NB4 (cell line): ENCODE results near the gene ZFAND3.
"Not testable (repeated sequence)": the region's sequence is repeated elsewhere in the genome, so short reads cannot be mapped to it uniquely, and the experiment has no call there.

Experiments
- DNase-seq: peaks from one replicate; pipeline ENCODE4 v3.0.0; 2010; ENCODE audit warnings: low read depth
- H3K4me3 ChIP-seq: one replicate; pipeline ENCODE4 v1.5.1; 2011; ENCODE audit warnings: mild to moderate bottlenecking, low read depth, low read length, moderate library complexity
- CTCF ChIP-seq: IDR thresholded peaks from one replicate; pipeline ENCODE4 v1.5.1; 2012; ENCODE audit warnings: low read depth, low read length
- MAX ChIP-seq: IDR thresholded peaks from 2 replicates; pipeline ENCODE4 v1.6.1; 2011; ENCODE audit warnings: low read depth, low read length
- MYC ChIP-seq: IDR thresholded peaks from 2 replicates; pipeline ENCODE4 v1.6.1; 2011; ENCODE audit warnings: low read depth, low read length
- POLR2A ChIP-seq: IDR thresholded peaks from 2 replicates; pipeline ENCODE4 v1.6.1; 2011; ENCODE audit warnings: mild to moderate bottlenecking; ENCODE audit not compliant: insufficient read length; ENCODE audit errors: extremely low read depth

Gene ZFAND3

GRCh38 chr6:37954791-37955190 is 135.3 kb downstream of the ZFAND3 start:
- no peak for DNase-seq
- TF ChIP-seq POLR2A (no peak), MYC (no peak), CTCF (no peak), MAX (no peak)
- no peak overlapping the region for H3K4me3 ChIP-seq

GRCh38 chr6:37956711-37957275 is 137.3 kb downstream of the ZFAND3 start:
- no peak for TF ChIP-seq POLR2A
- no peak for TF ChIP-seq MAX
- TF ChIP-seq CTCF = no peak
- TF ChIP-seq MYC = no peak
- no peak for DNase-seq
- no peak overlapping the region for H3K4me3 ChIP-seq

GRCh38 chr6:37959061-37959460 is 139.5 kb downstream of the ZFAND3 start:
- no peak for DNase-seq
- no peak overlapping the region for H3K4me3 ChIP-seq
- TF ChIP-seq CTCF = no peak
- TF ChIP-seq MYC = no peak
- TF ChIP-seq MAX = no peak
- TF ChIP-seq POLR2A = no peak

- TF ChIP-seq POLR2A (no peak), MAX (no peak), CTCF (no peak), MYC (no peak)
- DNase-seq = no peak
- H3K4me3 ChIP-seq = no peak overlapping the region
These were observed 140.8 kb downstream of the ZFAND3 start for GRCh38 chr6:37960139-37960935.

- not testable (repeated sequence) for H3K4me3 ChIP-seq, DNase-seq
These were observed 143.1 kb downstream of the ZFAND3 start for GRCh38 chr6:37962481-37963080.

GRCh38 chr6:37965964-37966676 is 146.6 kb downstream of the ZFAND3 start:
- no peak for DNase-seq
- no peak overlapping the region for H3K4me3 ChIP-seq
- no peak for TF ChIP-seq MAX
- no peak for TF ChIP-seq MYC
- TF ChIP-seq CTCF = no peak
- TF ChIP-seq POLR2A = no peak
